Measurements from ENCODE around the gene BTBD9. TPM values are rescaled to one million over a fixed set of nuclear protein-coding genes. Genes with fewer than 3 reads are reported as not detected.

Gene BTBD9
- total RNA-seq, 1 experiment from 2014 or later = 4.3 TPM

- no peak overlapping the region for H3K4me3 ChIP-seq (ENCODE audit: low read length)
- H3K79me2 ChIP-seq (ENCODE audit: low read length) = no peaks in the 10 kb centered on the region
- H3K4me1 ChIP-seq (ENCODE audit: insufficient read depth, low read length) = peaks cover 13% of the 10 kb centered on the region
- DNase-seq = no peak
- no peaks in the 10 kb centered on the region for H3K36me3 ChIP-seq (ENCODE audit: low read depth, low read length)
- ChIA-PET POLR2A (ENCODE audit: unreplicated experiment) (no interaction called here), CTCF (no interaction called here)
- H2AFZ ChIP-seq (ENCODE audit: low read length) = no peak overlapping the region
- no peaks in the 10 kb centered on the region for H4K20me1 ChIP-seq (ENCODE audit: low read length)
- intact Hi-C loops (cut with micrococcal nuclease) = loop anchor here (10.0 kb wide), 1 partner anchor 113 kb away; no protein-coding TSS in a partner anchor
- TF ChIP-seq EZH2 (IDR thresholded peaks at IDR 0.05; ENCODE audit: low read length, unreplicated experiment) = no peak
- no peak for TF ChIP-seq EZH2phosphoT487 (IDR thresholded peaks at IDR 0.05; ENCODE audit: borderline replicate concordance, low read length)
- no peak for TF ChIP-seq CTCF (conservative IDR thresholded peaks at IDR 0.05; ENCODE audit: low read depth, low read length)
- H3K4me2 ChIP-seq (ENCODE audit: low read length) = no peak overlapping the region
- no peak for ATAC-seq
- no peak overlapping the region for H3K9ac ChIP-seq (ENCODE audit: low read length)
- H3K27ac ChIP-seq (ENCODE audit: low read length) = no peak overlapping the region
- H3F3A ChIP-seq (ENCODE audit: low read length, unreplicated experiment) = no peaks in the 10 kb centered on the region
- no peaks in the 10 kb centered on the region for H3K9me3 ChIP-seq (ENCODE audit: low read length)
- no peaks in the 10 kb centered on the region for H3K27me3 ChIP-seq (ENCODE audit: low read length)
- no peaks in the 10 kb centered on the region for H3K9me2 ChIP-seq (replicated peaks; ENCODE audit: low read length)
- no TSS peak for BruUV-seq (replicated peaks)
These were observed 467.6 kb downstream of the BTBD9 start for GRCh38 chr6:38171997-38172738.

GRCh38 chr6:38170666-38171355, 468.9 kb downstream of the BTBD9 start:
- H3K9me2 ChIP-seq (replicated peaks; ENCODE audit: low read length) = no peaks in the 10 kb centered on the region
- no peak overlapping the region for H3K4me2 ChIP-seq (ENCODE audit: low read length)
- H2AFZ ChIP-seq (ENCODE audit: low read length) = no peak overlapping the region
- no peak overlapping the region for H3K4me3 ChIP-seq (ENCODE audit: low read length)
- H4K20me1 ChIP-seq (ENCODE audit: low read length) = no peaks in the 10 kb centered on the region
- H3F3A ChIP-seq (ENCODE audit: low read length, unreplicated experiment) = no peaks in the 10 kb centered on the region
- intact Hi-C loops (cut with micrococcal nuclease) = loop anchor here (10.0 kb wide), 1 partner anchor 114 kb away; no protein-coding TSS in a partner anchor
- H3K9ac ChIP-seq (ENCODE audit: low read length) = no peak overlapping the region
- no TSS peak for BruUV-seq (replicated peaks)
- H3K79me2 ChIP-seq (ENCODE audit: low read length) = no peaks in the 10 kb centered on the region
- no peaks in the 10 kb centered on the region for H3K27me3 ChIP-seq (ENCODE audit: low read length)
- H3K36me3 ChIP-seq (ENCODE audit: low read depth, low read length) = no peaks in the 10 kb centered on the region
- no peak for DNase-seq
- no peak for ATAC-seq
- H3K4me1 ChIP-seq (ENCODE audit: insufficient read depth, low read length) = peaks cover 13% of the 10 kb centered on the region
- H3K9me3 ChIP-seq (ENCODE audit: low read length) = no peaks in the 10 kb centered on the region
- POLR2A ChIA-PET (ENCODE audit: unreplicated experiment) = no interaction called here
- H3K27ac ChIP-seq (ENCODE audit: low read length) = no peak overlapping the region
- CTCF ChIA-PET = no interaction called here
- TF ChIP-seq EZH2phosphoT487 (IDR thresholded peaks at IDR 0.05; ENCODE audit: borderline replicate concordance, low read length) = no peak

- no peak for ATAC-seq
- intact Hi-C loops (cut with micrococcal nuclease) = loop anchor here (10.0 kb wide), 1 partner anchor 115 kb away; no protein-coding TSS in a partner anchor
- Histone ChIP-seq H3K4me2 (ENCODE audit: low read length) (no peak overlapping the region), H4K20me1 (ENCODE audit: low read length) (no peaks in the 10 kb centered on the region), H3K4me3 (ENCODE audit: low read length) (no peak overlapping the region), H3K36me3 (ENCODE audit: low read depth, low read length) (no peaks in the 10 kb centered on the region), H3K4me1 (ENCODE audit: insufficient read depth, low read length) (peaks cover 13% of the 10 kb centered on the region), H3K27me3 (ENCODE audit: low read length) (no peaks in the 10 kb centered on the region), H3K9me2 (replicated peaks; ENCODE audit: low read length) (no peaks in the 10 kb centered on the region), H3K79me2 (ENCODE audit: low read length) (no peaks in the 10 kb centered on the region), H3K27ac (ENCODE audit: low read length) (no peak overlapping the region), H3F3A (ENCODE audit: low read length, unreplicated experiment) (no peaks in the 10 kb centered on the region), H3K9ac (ENCODE audit: low read length) (no peak overlapping the region), H2AFZ (ENCODE audit: low read length) (no peak overlapping the region), H3K9me3 (ENCODE audit: low read length) (no peaks in the 10 kb centered on the region)
- POLR2A ChIA-PET (ENCODE audit: unreplicated experiment) = no interaction called here
- no peak for DNase-seq
- CTCF ChIA-PET = no interaction called here
- no TSS peak for BruUV-seq (replicated peaks)
- TF ChIP-seq CTCF (conservative IDR thresholded peaks at IDR 0.05; ENCODE audit: low read depth, low read length) (no peak), EZH2 (IDR thresholded peaks at IDR 0.05; ENCODE audit: low read length, unreplicated experiment) (no peak), EZH2phosphoT487 (IDR thresholded peaks at IDR 0.05; ENCODE audit: borderline replicate concordance, low read length) (no peak)
These were observed 469.7 kb downstream of the BTBD9 start for GRCh38 chr6:38169977-38170526.

Measured in PC-3 (cell line).